ENCODE measurements around the gene SPRY4. TPM values are rescaled to one million over a fixed set of nuclear protein-coding genes. Genes with fewer than 3 reads are reported as not detected.
"Not testable (repeated sequence)": the region's sequence is repeated elsewhere in the genome, so short reads cannot be mapped to it uniquely, and the experiment has no call there.

The SPRY4 gene
- total RNA-seq, 1 donor from 2014 or later: 23.4 TPM

- Histone ChIP-seq H3K36me3 (ENCODE audit: insufficient read depth, low read length) (no peaks in the 10 kb centered on the region), H3K27me3 (ENCODE audit: insufficient read depth, low read length) (no peaks in the 10 kb centered on the region), H4K20me1 (ENCODE audit: insufficient read depth, low read length) (no peaks in the 10 kb centered on the region), H3K4me3 (ENCODE audit: insufficient read depth, low read depth, low read length) (no peak overlapping the region), H3K9me3 (ENCODE audit: insufficient read depth, low read depth, low read length) (peaks cover 7% of the 10 kb centered on the region), H3K79me2 (ENCODE audit: insufficient read depth, low read length) (no peaks in the 10 kb centered on the region), H3K4me2 (ENCODE audit: low read length) (no peak overlapping the region), H3K27ac (ENCODE audit: low read depth, low read length) (no peak overlapping the region), H3K4me1 (ENCODE audit: insufficient read depth, low read length) (no peaks in the 10 kb centered on the region), H2AFZ (ENCODE audit: low read depth, low read length) (no peak overlapping the region), H3K9ac (ENCODE audit: low read length) (no peak overlapping the region)
- Mint-ChIP-seq H3K27me3 (ENCODE audit: low read depth, unreplicated experiment) (no peaks in the 10 kb centered on the region), H3K4me1 (ENCODE audit: low read depth, unreplicated experiment) (peaks cover 3% of the 10 kb centered on the region), H3K4me3 (ENCODE audit: unreplicated experiment) (no peak overlapping the region), H3K27ac (ENCODE audit: unreplicated experiment) (no peak overlapping the region), H3K9me3 (ENCODE audit: unreplicated experiment) (peaks cover 8% of the 10 kb centered on the region), H3K36me3 (ENCODE audit: low read depth, unreplicated experiment) (peaks cover 13% of the 10 kb centered on the region)
- FAIRE-seq (no peak), DNase-seq (ENCODE audit: low read depth) (no peak)
- TF ChIP-seq CTCF (IDR thresholded peaks at IDR 0.05; ENCODE audit: insufficient read depth, low read depth, low read length) (no peak), EZH2 (IDR thresholded peaks at IDR 0.05; ENCODE audit: insufficient read depth, low read length) (no peak)
Observed at GRCh38 chr5:142350021-142350420, 25.2 kb upstream of the SPRY4 start.

- Histone ChIP-seq H4K20me1 (ENCODE audit: insufficient read depth, low read length) (no peaks in the 10 kb centered on the region), H3K4me2 (ENCODE audit: low read length) (no peak overlapping the region), H3K4me3 (ENCODE audit: insufficient read depth, low read depth, low read length) (no peak overlapping the region), H3K36me3 (ENCODE audit: insufficient read depth, low read length) (no peaks in the 10 kb centered on the region), H3K9me3 (ENCODE audit: insufficient read depth, low read depth, low read length) (peaks cover 17% of the 10 kb centered on the region), H3K9ac (ENCODE audit: low read length) (no peak overlapping the region), H3K79me2 (ENCODE audit: insufficient read depth, low read length) (no peaks in the 10 kb centered on the region), H3K4me1 (ENCODE audit: insufficient read depth, low read length) (peaks cover 14% of the 10 kb centered on the region), H3K27ac (ENCODE audit: low read depth, low read length) (no peak overlapping the region), H3K27me3 (ENCODE audit: insufficient read depth, low read length) (no peaks in the 10 kb centered on the region), H2AFZ (ENCODE audit: low read depth, low read length) (no peak overlapping the region)
- FAIRE-seq (no peak), DNase-seq (ENCODE audit: low read depth) (no peak)
- peaks cover 23% of the 10 kb centered on the region for H3K9me3 Mint-ChIP-seq (ENCODE audit: unreplicated experiment)
- H3K36me3 Mint-ChIP-seq (ENCODE audit: low read depth, unreplicated experiment): peaks cover 21% of the 10 kb centered on the region
- no peak overlapping the region for H3K4me3 Mint-ChIP-seq (ENCODE audit: unreplicated experiment)
- no peak overlapping the region for H3K27ac Mint-ChIP-seq (ENCODE audit: unreplicated experiment)
- TF ChIP-seq EZH2 (IDR thresholded peaks at IDR 0.05; ENCODE audit: insufficient read depth, low read length): no peak
- no peak for TF ChIP-seq CTCF (IDR thresholded peaks at IDR 0.05; ENCODE audit: insufficient read depth, low read depth, low read length)
- peaks cover 7% of the 10 kb centered on the region for H3K4me1 Mint-ChIP-seq (ENCODE audit: low read depth, unreplicated experiment)
- H3K27me3 Mint-ChIP-seq (ENCODE audit: low read depth, unreplicated experiment): no peaks in the 10 kb centered on the region
Observed at GRCh38 chr5:142346706-142347105, 21.9 kb upstream of the SPRY4 start.

- H3K36me3 Mint-ChIP-seq (ENCODE audit: low read depth, unreplicated experiment): peaks cover 25% of the 10 kb centered on the region
- H3K36me3 ChIP-seq (ENCODE audit: insufficient read depth, low read length); H3K27ac ChIP-seq (ENCODE audit: low read depth, low read length); H3K4me3 ChIP-seq (ENCODE audit: insufficient read depth, low read depth, low read length); FAIRE-seq; H3K79me2 ChIP-seq (ENCODE audit: insufficient read depth, low read length); H3K27me3 ChIP-seq (ENCODE audit: insufficient read depth, low read length); DNase-seq (ENCODE audit: low read depth); H4K20me1 ChIP-seq (ENCODE audit: insufficient read depth, low read length); H3K4me1 Mint-ChIP-seq (ENCODE audit: low read depth, unreplicated experiment); H3K4me3 Mint-ChIP-seq (ENCODE audit: unreplicated experiment); H3K4me2 ChIP-seq (ENCODE audit: low read length); H3K27me3 Mint-ChIP-seq (ENCODE audit: low read depth, unreplicated experiment); H3K27ac Mint-ChIP-seq (ENCODE audit: unreplicated experiment); H2AFZ ChIP-seq (ENCODE audit: low read depth, low read length); H3K9ac ChIP-seq (ENCODE audit: low read length): not testable (repeated sequence)
- Histone ChIP-seq H3K4me1 (ENCODE audit: insufficient read depth, low read length) (peaks cover 14% of the 10 kb centered on the region), H3K9me3 (ENCODE audit: insufficient read depth, low read depth, low read length) (peaks cover 17% of the 10 kb centered on the region)
- peaks cover 23% of the 10 kb centered on the region for H3K9me3 Mint-ChIP-seq (ENCODE audit: unreplicated experiment)
Observed at GRCh38 chr5:142344915-142345314, 20.1 kb upstream of the SPRY4 start.

Measured in astrocyte (in vitro differentiated cells and primary cell).